GM21423 (cell line): ENCODE measurements around the gene PTGER2.

Source experiments
- ATAC-seq: cut with Tn5 transposase; IDR thresholded peaks from one replicate; pipeline ENCODE4 v1.9.1; 2021; ENCODE audit warnings: mild to moderate bottlenecking, moderate library complexity; ENCODE audit not compliant: unreplicated experiment

Gene PTGER2

GRCh38 chr14:52333823-52334657 is 19.9 kb downstream of the PTGER2 start:
- ATAC-seq = no peak

GRCh38 chr14:52336241-52336640 is 22.1 kb downstream of the PTGER2 start:
- no peak for ATAC-seq

- ATAC-seq = no peak
These were observed 24.1 kb downstream of the PTGER2 start for GRCh38 chr14:52338051-52338681.

DNA sequence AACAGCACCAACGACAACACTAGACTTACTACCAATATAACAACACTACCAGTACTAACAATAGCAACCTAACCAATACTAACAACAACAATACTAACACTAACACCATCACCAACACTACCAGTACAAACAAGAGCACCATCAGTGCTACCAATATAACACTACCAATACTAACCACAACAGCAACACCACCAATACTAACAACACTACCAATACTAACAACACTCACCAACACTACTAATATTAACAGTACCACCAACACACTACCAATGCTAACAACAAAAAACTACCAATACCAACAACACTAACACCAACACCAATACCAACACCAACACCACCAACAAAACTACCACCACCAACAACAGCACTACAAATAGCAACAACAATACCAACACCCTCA is 25.1 kb downstream of the PTGER2 start:
- ATAC-seq = no peak

GRCh38 chr14:52342849-52343596 is 28.9 kb downstream of the PTGER2 start:
- ATAC-seq = no peak

DNA sequence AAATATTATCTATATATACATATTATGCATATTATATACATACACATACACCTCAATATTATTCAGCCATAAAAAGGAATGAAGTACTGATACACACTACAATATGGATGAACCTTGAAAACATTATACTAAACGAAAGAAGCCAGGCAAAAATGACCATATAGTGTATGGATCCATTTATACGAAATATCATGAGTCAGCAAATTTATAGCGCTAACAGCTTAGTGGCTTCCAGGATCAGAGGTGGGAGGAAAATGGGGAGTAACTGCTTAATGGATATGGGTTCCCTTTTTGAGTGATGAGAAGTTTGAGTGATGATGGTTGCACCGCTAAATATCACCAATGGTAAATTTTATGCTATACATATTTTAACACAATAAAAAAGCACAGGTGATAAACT is 32.7 kb downstream of the PTGER2 start:
- ATAC-seq = no peak

GRCh38 chr14:52348279-52348678 is 34.2 kb downstream of the PTGER2 start:
- no peak for ATAC-seq

- no peak for ATAC-seq
These were observed 34.7 kb downstream of the PTGER2 start for GRCh38 chr14:52348776-52349175.

- ATAC-seq = no peak
These were observed 35.6 kb downstream of the PTGER2 start for GRCh38 chr14:52349731-52350130.

DNA sequence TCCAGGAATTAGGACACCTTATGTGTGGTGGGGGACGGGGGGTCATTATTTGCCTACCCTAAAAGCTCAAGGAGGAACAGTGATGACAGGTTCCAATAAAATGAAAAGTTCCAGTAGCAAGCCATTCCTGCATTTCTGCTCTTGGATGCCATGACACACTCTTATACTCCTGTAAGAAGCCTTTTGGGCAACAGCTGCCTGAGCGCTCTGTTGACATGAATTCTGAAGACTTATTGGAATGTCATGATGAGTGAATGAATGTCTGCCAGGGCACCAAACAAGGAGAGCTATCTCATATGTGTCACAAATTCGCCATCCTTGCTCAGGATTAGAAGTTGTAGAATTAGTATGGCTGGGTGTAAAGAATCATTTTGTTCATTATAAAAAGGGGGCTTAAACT is 36.3 kb downstream of the PTGER2 start:
- no peak for ATAC-seq

DNA sequence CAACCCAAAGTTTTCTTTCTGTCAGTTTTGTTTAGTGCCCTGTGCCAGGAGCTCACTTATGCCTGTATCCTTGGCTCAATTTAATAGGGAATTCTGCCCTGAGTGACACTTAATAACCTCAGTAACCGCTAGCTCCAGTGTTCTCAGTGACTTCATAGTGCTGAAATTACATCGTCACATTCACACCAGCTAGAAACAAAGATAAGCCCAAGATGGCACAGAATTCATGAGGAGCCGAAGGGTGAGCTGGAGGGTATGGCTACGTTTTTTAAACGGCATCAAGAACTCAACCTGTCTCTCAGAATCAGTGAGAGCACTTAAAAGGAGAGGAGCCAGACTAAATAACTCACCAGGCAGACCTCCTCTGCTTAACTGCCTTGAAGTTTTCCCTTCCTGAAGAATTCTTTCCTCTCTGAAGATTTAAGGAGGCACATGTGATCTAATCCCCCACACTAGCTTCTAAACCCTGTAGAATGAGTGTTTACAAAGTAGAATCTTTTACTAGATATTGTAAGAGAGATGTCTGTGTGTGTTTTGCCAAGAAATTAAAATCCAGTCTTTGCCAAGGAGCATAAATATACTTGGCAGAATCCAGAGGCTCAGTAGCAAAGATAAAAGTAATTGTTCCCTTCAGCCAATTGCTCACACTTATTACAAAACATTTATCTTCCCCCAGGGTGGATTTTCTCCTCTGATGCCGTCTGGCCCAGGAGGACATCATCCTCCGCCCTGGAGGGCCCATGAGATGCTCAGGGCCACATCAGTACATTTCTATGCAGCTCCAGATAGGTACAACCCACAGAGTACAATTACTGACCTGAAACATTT is 37.3 kb downstream of the PTGER2 start:
- peak; percentile 27 for ATAC-seq

GRCh38 chr14:52352061-52352491 is 38.0 kb downstream of the PTGER2 start:
- ATAC-seq = peak; percentile 80

GRCh38 chr14:52352569-52352968 is 38.5 kb downstream of the PTGER2 start:
- no peak for ATAC-seq

DNA sequence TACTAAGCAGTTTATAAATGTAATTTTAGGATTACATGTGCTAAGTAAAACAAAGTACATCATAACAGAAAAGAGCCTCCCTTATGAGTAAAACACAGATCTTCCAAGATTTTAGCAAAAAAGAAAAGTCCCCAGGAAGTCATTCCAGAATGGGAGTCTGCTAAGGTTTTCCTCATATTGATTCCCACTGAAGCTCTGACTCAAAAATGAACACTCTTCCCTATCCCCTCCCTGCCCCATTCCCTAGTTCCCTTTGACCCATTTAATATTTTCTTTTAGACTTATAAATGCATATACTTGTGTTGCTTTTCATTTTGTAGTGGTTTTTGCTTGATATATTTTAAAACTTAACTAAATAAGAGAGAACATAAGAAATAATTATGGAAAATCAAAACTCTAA is 40.1 kb downstream of the PTGER2 start:
- no peak for ATAC-seq

DNA sequence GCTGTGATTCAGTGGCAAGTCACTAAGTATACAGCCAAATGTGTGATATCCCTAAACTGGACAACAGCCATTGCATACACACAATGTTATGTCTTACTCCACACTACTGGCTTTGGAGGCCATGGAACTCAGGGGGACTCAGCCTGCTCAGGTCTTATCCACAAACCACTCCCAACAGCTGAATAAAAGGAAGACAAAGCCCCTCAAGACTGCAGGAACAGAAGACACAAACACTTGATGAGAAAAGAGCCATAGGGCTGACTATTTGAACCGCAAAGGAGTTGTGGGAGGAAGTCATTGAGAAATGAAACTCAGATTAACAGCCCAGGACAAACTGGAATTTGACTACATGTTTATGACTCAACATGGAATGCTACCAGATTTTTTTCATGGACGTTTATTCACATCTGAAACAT is 40.9 kb downstream of the PTGER2 start:
- no peak for ATAC-seq

- no peak for ATAC-seq
These were observed 41.4 kb downstream of the PTGER2 start for GRCh38 chr14:52355526-52355925.

- no peak for ATAC-seq
These were observed 41.9 kb downstream of the PTGER2 start for GRCh38 chr14:52356025-52356424.

DNA sequence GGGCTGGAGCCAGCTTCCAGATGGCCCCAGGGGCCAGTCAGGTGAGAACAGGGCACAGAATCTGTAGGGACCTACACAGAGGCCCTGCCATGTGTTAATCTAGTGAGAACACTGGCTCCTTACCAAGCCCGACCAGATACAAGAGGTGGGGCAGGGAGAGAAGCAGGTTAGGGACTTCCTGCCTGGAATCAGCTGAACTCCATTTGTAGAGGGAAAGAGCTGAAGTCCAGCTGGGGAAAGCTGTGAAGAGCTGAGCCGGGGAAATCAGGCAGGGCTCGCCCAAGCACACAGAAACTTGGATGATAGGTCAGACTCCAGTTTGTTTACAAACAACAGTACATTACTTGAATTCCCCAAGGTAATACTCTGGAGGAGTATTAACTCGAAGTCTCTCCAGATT is 46.7 kb downstream of the PTGER2 start:
- no peak for ATAC-seq

DNA sequence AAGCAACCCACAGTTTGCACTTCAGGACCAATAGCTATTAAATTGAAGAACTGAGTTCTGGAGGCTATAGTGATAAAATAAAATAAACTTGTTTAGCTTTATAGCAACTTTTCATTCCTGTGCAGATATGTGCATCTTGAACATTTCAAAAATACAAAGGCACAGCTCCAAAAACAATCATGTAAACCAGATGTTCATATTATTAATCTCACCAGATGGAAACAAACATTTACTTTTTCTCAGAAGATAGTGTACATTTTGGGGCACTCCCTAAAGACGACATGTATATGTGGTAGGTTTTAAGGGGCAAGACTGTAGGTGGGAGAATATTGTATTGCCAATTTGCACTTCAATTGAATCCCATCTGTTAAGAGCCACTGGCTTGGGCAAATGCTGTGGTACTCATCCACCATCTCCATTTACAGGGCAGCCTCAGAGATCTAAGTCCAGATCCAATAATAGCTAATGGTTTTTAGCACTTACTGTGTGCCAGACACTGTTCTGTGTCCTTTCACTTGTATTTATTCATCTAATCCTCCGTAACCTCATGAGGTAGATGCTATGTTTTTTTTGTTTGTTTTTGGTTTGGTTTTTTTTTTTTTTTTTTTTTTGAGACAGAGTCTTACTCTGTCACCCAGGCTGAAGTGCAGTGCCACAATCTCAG is 49.1 kb downstream of the PTGER2 start:
- no peak for ATAC-seq

DNA sequence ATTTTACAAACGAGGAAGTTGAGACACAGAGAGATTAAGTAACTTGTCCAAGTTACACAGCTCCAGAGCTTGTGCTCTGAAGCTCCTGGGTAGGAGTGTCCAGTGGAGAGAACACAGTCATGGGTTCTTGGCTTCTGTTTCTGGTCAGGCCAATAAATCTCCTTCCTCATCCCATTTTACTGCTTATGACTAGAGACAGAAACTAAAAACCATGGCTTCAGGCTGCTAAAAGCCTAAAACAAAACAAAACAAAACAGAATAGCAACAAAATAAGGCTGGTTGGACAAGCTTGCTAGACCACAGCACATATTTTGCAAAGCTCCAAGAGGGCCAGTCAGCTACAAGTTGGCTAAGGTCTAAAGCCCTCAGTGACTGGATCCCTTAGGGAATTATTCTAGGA is 49.8 kb downstream of the PTGER2 start:
- ATAC-seq = no peak
